Adipocyte (in vitro differentiated cells): ENCODE data around the gene IRF9.

Experiments used
- DNase-seq: peaks from one replicate; pipeline ENCODE4 v3.0.0-alpha.2; 2015; ENCODE audit warnings: low read depth
- H3K27me3 ChIP-seq: replicated peaks from 2 replicates; pipeline ENCODE4 v1.7.0; 2013; ENCODE audit warnings: mild to moderate bottlenecking, low read length, moderate library complexity; ENCODE audit not compliant: control insufficient read depth, insufficient read depth
- H3K36me3 ChIP-seq: 2 replicates; pipeline ENCODE4 v1.7.0; 2013; ENCODE audit warnings: low read length, mild to moderate bottlenecking, moderate library complexity; ENCODE audit not compliant: control insufficient read depth, insufficient read depth, severe bottlenecking
- H3K4me1 ChIP-seq: 2 replicates; pipeline ENCODE4 v1.7.0; 2013; ENCODE audit warnings: mild to moderate bottlenecking, low read length, moderate library complexity; ENCODE audit not compliant: control insufficient read depth, insufficient read depth
- H3K4me3 ChIP-seq: 2 replicates; pipeline ENCODE4 v1.7.0; 2013; ENCODE audit warnings: mild to moderate bottlenecking, low read length, moderate library complexity
- H3K9ac ChIP-seq: 2 replicates; pipeline ENCODE4 v1.7.0; 2013; ENCODE audit warnings: mild to moderate bottlenecking, low read length, moderate library complexity
- H3K9me3 ChIP-seq: 2 replicates; pipeline ENCODE4 v1.7.0; 2013; ENCODE audit warnings: mild to moderate bottlenecking, low read length, moderate library complexity; ENCODE audit not compliant: control insufficient read depth

Gene IRF9

DNA sequence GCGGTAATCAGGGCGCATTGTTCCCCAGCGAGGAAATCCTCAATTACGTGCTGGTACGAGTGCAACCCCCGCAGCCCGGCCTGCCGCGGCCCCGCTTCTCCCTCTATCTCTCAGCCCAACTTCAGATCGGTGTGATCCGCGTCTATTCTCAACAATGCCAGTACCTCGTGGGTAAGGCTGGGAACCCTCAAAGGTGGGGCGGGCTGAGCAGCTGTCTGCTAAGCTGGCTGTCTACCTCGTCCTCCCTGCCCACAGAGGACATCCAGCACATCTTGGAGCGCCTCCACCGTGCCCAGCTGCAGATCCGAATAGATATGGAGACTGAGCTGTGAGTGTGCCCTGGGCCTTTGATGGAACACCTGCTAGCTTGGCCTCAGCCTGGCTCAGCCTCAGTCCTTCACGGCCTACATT is 11.8 kb downstream of the IRF9 start:
- H3K9me3 ChIP-seq: no peaks in the 10 kb centered on the region
- H3K27me3 ChIP-seq: no peaks in the 10 kb centered on the region
- no peak for DNase-seq
- H3K9ac ChIP-seq: no peak overlapping the region
- no peaks in the 10 kb centered on the region for H3K4me1 ChIP-seq
- H3K4me3 ChIP-seq: no peak overlapping the region
- peaks cover 20% of the 10 kb centered on the region for H3K36me3 ChIP-seq

DNA sequence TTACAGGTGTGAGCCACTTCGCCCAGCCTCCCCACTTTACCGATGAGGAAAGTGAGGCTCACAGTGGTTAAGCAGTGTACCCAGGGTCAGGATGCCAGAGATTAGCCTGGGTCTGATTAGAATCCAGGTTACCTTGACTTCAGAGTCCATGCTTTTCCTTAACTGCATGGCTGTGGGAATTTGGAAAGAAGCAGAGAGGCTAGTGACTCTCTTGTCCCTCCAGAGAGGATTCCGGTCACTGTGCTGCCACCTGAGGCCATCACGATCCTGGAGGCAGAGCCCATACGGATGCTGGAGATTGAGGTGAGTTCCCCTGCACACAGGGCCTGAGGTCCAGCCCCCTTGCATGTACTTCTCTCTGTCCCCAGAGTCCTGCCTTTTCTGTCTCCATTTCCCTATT is 15.5 kb downstream of the IRF9 start:
- no peak for DNase-seq
- Histone ChIP-seq H3K4me1 (peaks cover 16% of the 10 kb centered on the region), H3K4me3 (no peak overlapping the region), H3K9ac (no peak overlapping the region), H3K27me3 (no peaks in the 10 kb centered on the region), H3K9me3 (no peaks in the 10 kb centered on the region), H3K36me3 (peaks cover 47% of the 10 kb centered on the region)

DNA sequence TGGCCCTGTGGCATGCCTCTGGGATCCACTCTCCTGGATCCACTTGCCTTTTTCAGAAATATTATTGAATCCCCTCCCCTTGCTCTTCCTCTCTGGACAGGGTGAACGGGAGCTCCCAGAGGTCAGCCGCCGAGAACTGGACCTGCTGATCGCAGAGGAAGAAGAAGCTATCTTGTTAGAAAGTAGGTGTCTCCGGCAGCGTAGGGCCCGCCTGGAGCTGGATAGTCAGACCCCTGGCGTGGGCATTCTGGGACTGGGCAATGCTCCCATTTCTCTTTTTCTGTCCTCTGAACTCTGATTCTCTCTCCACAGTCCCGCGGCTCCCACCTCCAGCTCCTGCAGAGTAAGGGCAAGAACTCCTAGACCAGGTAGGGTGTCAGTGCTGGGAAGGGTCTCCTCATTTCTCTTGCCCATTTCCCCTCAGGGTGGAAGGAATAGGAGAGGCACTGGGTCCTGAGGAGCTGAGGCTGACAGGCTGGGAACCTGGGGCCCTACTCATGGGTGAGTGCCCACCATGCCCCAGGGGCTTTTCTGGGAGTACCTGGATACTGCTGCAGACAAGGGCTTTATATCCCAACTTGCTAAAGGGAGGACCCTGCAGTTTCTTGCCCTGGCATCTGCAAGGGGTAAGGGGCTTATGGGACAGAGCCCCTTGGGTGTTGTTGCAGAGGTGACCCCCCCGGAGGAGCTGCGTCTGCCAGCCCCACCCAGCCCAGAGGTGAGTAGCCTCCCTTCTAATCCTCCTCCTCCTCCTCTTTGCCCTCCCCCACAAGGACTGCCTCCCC is 16.2 kb downstream of the IRF9 start:
- Histone ChIP-seq H3K27me3 (no peaks in the 10 kb centered on the region), H3K4me3 (no peak overlapping the region), H3K9me3 (no peaks in the 10 kb centered on the region), H3K36me3 (peaks cover 53% of the 10 kb centered on the region), H3K9ac (no peak overlapping the region), H3K4me1 (peaks cover 16% of the 10 kb centered on the region)
- DNase-seq: no peak

DNA sequence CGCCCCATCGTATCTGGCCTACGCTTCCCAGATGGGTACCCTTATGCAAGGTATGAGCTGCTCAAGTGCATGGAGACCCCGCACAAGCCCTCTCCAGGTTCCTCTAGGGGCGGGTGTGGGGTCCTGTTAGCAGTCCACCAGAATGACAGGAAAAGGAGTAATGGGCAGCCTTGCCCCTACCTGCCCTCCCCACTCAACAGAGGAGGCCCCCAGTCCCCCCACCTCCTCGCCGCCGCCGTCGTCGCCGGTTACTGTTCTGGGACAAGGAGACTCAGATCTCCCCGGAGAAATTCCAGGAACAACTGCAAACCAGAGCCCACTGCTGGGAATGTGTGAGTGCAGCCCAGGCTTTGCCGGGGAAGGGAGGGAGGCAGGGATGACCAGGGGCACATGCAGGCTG is 16.8 kb downstream of the IRF9 start:
- H3K4me1 ChIP-seq: peaks cover 16% of the 10 kb centered on the region
- H3K9me3 ChIP-seq: no peaks in the 10 kb centered on the region
- no peak overlapping the region for H3K4me3 ChIP-seq
- no peaks in the 10 kb centered on the region for H3K27me3 ChIP-seq
- H3K9ac ChIP-seq: no peak overlapping the region
- no peak for DNase-seq
- H3K36me3 ChIP-seq: peaks cover 60% of the 10 kb centered on the region

DNA sequence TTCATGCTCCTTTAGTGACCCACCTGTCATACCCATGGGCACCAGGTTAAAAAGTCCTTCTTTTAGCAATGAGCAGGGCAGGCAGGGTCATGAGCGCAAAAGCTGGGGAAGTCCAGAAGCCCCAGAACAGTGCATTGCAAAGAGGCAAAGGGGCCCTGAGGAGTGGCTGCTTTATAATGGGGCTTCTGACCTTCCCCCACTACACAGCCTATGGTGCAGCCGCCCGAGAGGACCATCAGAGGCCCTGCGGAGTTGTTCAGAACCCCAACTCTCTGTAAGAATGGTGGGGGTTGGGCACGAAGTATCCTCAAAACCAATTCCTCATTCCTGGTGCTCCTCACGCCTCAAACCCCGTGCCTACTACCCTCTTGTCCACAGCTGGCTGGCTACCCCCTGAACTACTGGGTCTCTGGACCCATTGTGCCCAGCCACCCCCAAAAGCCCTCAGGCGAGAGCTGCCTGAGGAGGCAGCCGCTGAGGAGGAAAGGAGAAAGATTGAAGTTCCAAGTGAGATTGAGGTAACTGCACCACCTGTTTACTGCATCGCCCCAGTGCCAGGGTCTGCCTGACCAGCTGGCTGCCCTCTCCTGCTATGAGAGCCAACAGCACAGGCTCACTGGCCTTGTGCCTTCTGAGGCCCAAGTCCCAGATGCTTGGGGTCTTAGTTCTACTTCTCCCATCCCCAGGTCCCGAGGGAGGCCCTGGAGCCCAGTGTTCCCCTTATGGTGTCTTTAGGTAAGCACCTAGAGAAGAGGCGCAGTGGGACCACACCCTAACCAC is 17.5 kb downstream of the IRF9 start:
- no peaks in the 10 kb centered on the region for H3K27me3 ChIP-seq
- no peak overlapping the region for H3K4me3 ChIP-seq
- H3K9me3 ChIP-seq: no peaks in the 10 kb centered on the region
- DNase-seq: no peak
- peaks cover 67% of the 10 kb centered on the region for H3K36me3 ChIP-seq
- H3K9ac ChIP-seq: no peak overlapping the region
- peaks cover 16% of the 10 kb centered on the region for H3K4me1 ChIP-seq

DNA sequence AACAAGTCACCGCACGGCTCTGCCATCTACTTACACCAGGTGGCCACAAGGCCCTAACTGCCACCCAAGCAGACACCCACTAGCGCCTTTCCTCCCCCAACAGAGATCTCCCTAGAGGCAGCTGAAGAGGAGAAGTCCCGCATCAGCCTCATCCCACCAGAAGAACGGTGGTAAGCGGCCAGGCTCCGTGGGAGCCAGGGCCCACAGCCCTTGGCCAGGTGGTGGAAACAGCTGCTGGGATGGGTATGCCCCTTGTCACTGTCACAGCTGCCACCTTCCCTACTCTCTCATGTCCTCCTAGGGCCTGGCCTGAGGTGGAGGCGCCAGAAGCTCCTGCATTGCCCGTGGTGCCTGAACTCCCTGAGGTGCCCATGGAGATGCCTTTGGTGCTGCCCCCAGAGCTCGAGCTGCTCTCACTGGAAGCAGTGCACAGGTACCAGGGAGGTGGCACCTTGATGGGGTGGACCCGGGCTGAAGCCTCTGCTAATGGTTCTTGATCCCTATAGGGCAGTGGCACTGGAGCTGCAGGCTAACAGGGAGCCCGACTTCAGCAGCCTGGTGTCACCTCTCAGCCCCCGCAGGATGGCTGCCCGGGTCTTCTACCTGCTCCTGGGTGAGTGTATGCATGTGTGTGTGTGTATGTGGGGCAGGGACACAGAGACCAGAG is 18.4 kb downstream of the IRF9 start:
- H3K4me3 ChIP-seq: no peak overlapping the region
- H3K9ac ChIP-seq: peak overlapping the region; percentile 53
- peaks cover 74% of the 10 kb centered on the region for H3K36me3 ChIP-seq
- DNase-seq: no peak
- H3K9me3 ChIP-seq: no peaks in the 10 kb centered on the region
- H3K4me1 ChIP-seq: peaks cover 16% of the 10 kb centered on the region
- no peaks in the 10 kb centered on the region for H3K27me3 ChIP-seq

DNA sequence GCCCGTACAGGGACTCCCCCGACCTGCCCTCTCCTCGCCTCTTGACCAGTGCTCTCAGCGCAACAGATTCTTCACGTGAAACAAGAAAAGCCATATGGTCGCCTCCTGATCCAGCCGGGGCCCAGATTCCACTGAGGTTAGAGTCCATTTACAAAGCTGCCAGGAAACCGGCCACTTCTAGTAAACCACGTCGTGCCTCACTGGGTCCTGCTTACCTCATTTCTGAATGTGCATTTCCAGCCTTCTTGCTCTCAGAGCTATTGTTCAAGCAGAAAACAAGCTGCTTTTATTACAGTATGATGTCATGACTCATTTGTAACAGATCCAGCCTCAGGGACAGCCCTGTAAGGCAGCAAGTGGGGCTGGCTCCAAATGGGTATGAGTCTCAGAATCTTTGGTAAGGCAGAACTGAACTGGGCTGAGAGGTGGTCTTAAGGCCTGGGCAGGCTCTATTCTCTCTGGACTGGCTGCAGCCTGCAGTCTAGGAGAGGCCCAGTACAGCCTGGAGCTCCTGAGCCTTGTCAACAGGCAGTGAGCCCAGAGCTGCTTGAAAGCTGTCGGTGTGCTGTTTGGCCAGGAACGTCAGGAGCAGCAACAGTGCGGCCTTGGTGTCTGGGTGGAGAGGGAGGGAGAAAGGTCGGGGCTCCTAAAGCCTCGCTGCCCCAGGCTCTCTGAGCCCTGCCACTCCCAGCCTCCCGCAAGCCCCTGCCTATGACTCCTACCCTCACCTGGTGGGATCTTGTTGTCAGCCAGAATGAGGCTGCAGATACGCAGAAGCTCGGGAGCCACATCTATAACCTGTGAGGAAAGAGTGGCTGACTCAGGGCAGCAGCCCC is 19.1 kb downstream of the IRF9 start:
- H3K27me3 ChIP-seq: no peaks in the 10 kb centered on the region
- peaks cover 16% of the 10 kb centered on the region for H3K4me1 ChIP-seq
- peak; percentile 59 for DNase-seq
- no peak overlapping the region for H3K4me3 ChIP-seq
- no peaks in the 10 kb centered on the region for H3K9me3 ChIP-seq
- peaks cover 76% of the 10 kb centered on the region for H3K36me3 ChIP-seq
- H3K9ac ChIP-seq: peak overlapping the region; percentile 53

DNA sequence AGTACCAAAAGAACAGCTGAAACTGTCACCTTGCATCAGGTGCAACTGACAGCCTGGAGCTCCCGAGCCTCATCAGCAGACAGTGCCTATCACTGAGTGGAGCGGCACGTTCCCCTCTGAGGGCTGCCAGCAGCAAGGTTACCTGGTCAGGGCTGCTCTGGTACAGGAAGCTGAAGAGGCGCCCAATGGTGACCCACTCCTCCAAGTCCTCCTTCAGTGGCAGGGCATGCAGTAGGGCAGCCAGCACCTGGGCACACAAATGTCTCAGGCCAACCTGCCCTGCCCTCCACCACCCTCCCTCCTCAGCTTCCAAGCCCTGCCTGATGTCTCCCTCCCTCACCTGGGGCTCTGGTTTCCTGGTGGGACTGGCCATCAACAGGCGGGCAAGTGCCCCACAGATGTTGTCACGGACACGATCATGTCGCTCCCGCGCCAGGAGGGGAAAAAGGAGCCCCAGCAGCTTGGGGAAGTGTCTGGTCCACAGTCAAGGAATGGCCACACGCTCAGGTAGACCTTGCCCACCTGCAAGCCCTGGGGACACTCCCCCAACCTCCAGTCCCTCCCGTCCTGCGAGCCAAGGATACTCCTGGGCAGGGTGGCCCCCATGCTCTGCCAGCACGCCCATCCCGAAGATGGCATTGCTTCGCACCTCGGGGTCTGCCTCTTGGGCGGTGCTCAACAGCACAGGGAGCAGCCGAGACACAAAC is 20.5 kb downstream of the IRF9 start:
- peaks cover 88% of the 10 kb centered on the region for H3K36me3 ChIP-seq
- H3K27me3 ChIP-seq: no peaks in the 10 kb centered on the region

DNA sequence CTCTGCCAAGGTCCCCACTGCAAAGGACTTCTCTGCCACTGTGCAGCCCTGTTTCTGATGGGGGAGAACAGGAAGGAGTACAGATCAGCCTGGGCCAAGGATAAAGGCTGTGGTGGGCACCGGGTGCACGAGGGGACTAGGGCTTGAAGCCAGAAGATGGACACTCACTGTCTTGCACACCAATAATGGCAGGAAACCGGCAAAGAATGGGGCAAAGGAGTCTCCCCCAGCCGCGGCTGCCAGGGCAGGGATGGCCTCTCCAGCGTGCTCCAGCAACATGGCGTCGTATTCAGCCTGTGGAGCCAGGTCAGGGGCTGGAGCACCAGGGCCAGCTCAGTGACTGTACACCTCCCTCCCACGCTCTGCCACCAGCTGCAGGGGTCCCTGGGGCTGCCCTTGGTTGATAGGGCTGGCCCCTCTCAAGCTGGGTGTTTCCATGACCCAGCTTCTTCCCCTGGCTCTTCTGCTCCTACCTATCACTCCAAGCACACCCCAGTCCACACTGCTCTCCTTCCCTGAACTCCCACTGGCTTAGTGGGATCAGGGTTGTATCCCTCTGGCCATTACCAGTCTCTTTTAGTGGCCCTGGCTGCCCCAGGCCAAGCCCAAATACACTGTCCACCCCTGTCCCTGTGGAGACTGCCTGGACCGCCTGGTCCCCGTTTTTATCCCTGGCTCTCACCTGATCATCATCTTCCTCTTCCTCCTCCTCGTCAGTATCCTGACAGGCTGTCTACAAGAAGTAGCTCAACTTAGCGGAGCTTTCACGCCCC is 21.2 kb downstream of the IRF9 start:
- H3K27me3 ChIP-seq: no peaks in the 10 kb centered on the region
- no peaks in the 10 kb centered on the region for H3K9me3 ChIP-seq
- H3K36me3 ChIP-seq: peaks cover 88% of the 10 kb centered on the region
- H3K4me3 ChIP-seq: no peak overlapping the region
- peaks cover 21% of the 10 kb centered on the region for H3K4me1 ChIP-seq
- no peak overlapping the region for H3K9ac ChIP-seq
- no peak for DNase-seq

More for the DNA sequence above, 20.5 kb downstream of the IRF9 start:
- no peaks in the 10 kb centered on the region for H3K9me3 ChIP-seq
- no peak overlapping the region for H3K4me3 ChIP-seq
- H3K9ac ChIP-seq: no peak overlapping the region
- DNase-seq: no peak
- H3K4me1 ChIP-seq: peaks cover 16% of the 10 kb centered on the region

DNA sequence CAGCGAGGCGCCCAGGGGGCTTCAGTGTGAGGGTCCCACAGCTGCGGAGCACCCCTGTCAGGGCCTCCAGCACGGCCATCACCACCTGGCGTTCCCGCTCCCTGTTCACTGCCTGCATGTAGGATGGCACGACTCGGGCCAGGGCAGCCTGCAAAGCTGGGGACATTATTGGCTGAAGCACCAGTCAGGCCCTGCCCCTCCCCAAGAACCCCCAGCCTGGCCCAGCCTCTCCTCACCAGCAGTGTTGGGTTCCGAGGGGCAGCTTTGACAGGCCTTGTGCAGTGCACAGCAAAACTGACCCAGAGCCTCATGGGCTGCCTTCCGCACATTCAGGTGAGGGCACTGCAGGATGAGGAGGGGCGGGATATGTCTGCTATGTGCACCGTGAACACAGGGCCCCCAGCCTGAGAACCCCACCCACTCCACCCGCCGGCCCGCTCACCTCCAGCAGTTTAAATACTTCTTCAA is 22.0 kb downstream of the IRF9 start:
- Histone ChIP-seq H3K4me1 (peaks cover 28% of the 10 kb centered on the region), H3K36me3 (peaks cover 85% of the 10 kb centered on the region), H3K9ac (no peak overlapping the region), H3K9me3 (no peaks in the 10 kb centered on the region), H3K4me3 (no peak overlapping the region), H3K27me3 (no peaks in the 10 kb centered on the region)
- no peak for DNase-seq
